Activated naive CD4-positive, alpha-beta T cell treated with anti-CD3 and anti-CD28 coated beads, Interleukin-2, amount 50 U/mL, for 24 hours (primary cell): ENCODE measurements around the gene FBXL4.

ENCODE experiments used
- H3K27ac Mint-ChIP-seq: one replicate; pipeline ENCODE4 v1.8.0; 2021; ENCODE audit warnings: mild to moderate bottlenecking, mixed read lengths
- H3K27me3 Mint-ChIP-seq: one replicate; pipeline ENCODE4 v1.8.0; 2021; ENCODE audit warnings: mixed read lengths
- H3K36me3 Mint-ChIP-seq: one replicate; pipeline ENCODE4 v1.8.0; 2021; ENCODE audit warnings: mixed read lengths
- H3K4me1 Mint-ChIP-seq: one replicate; pipeline ENCODE4 v1.8.0; 2021; ENCODE audit warnings: mixed read lengths
- H3K4me3 Mint-ChIP-seq: one replicate; pipeline ENCODE4 v1.8.0; 2021; ENCODE audit warnings: mild to moderate bottlenecking, mixed read lengths
- H3K9me3 Mint-ChIP-seq: one replicate; pipeline ENCODE4 v1.8.0; 2021; ENCODE audit warnings: mixed read lengths

FBXL4 gene

DNA sequence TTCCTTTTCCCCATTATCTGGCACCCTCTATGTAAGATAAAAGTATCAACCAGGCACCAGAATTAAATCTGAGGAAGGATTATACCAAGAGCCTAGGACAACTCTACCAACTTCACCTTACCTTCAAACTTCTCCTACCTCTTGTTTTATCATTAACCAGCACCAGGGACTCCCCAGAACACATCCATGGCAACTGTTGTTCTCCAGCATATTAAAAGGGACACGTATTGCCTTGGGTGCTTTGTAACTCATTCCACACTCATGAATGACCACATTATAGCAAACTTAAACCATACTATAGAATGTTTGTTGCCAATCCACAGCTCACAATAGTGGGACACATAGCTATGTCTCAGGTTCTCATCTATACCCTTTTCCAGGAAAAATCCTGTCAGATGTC lies 11.9 kb upstream of the FBXL4 start:
- H3K4me1 Mint-ChIP-seq = no peaks in the 10 kb centered on the region

DNA sequence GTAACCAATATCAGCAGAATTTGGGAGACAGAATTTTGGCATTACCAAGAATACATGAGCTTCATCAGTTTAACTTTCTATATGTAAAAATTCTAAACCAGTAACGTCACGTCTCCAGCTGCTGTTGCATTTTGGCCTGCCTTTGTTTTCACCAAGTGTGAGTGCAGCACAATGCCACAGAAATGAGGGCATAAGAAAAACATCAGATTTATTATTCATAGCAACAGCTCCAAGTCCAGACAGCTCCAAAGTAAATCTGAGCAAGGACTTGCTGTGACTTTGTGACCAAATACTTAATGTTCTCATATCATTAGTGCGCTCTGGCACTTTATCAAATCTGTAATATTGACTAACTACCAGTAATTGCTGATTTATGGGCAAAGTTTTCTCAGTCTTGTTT lies 11.0 kb upstream of the FBXL4 start:
- no peak overlapping the region for H3K27ac Mint-ChIP-seq
- H3K4me1 Mint-ChIP-seq = no peaks in the 10 kb centered on the region
- H3K4me3 Mint-ChIP-seq = no peak overlapping the region
- no peaks in the 10 kb centered on the region for H3K9me3 Mint-ChIP-seq
- no peaks in the 10 kb centered on the region for H3K36me3 Mint-ChIP-seq
- H3K27me3 Mint-ChIP-seq = peaks cover 5% of the 10 kb centered on the region

More for the DNA sequence above, 11.9 kb upstream of the FBXL4 start:
- Mint-ChIP-seq H3K27ac (no peak overlapping the region), H3K27me3 (peaks cover 7% of the 10 kb centered on the region), H3K36me3 (no peaks in the 10 kb centered on the region), H3K9me3 (no peaks in the 10 kb centered on the region), H3K4me3 (no peak overlapping the region)

DNA sequence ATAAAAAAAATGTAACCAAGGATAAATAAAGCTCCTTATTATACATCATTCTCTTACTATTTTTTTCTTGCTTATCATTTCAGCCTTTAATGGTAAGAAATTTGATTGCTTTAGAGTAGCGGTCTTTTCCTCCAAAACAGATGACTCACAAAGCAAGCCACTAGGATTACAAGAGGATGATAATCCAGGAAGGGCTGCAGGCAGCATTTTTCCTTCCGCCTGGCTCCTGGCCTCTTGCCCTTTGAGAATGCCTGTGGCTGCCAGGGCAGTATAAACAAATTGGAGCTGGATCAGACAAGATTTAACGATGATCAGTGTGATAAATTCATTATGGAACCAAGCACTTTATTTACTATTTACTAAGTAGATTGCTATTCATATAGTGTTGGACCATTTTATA lies 9.7 kb upstream of the FBXL4 start:
- H3K4me3 Mint-ChIP-seq = no peak overlapping the region
- H3K27me3 Mint-ChIP-seq = peaks cover 2% of the 10 kb centered on the region
- H3K36me3 Mint-ChIP-seq = no peaks in the 10 kb centered on the region
- no peak overlapping the region for H3K27ac Mint-ChIP-seq
- H3K4me1 Mint-ChIP-seq = no peaks in the 10 kb centered on the region
- H3K9me3 Mint-ChIP-seq = no peaks in the 10 kb centered on the region

- Mint-ChIP-seq H3K9me3 (no peaks in the 10 kb centered on the region), H3K27me3 (no peaks in the 10 kb centered on the region), H3K36me3 (no peaks in the 10 kb centered on the region), H3K4me3 (no peak overlapping the region), H3K4me1 (peaks cover 33% of the 10 kb centered on the region), H3K27ac (no peak overlapping the region)
Measured at GRCh38 chr6:98949589-98949988, 1.8 kb upstream of the FBXL4 start.

- H3K9me3 Mint-ChIP-seq = peaks cover 6% of the 10 kb centered on the region
- H3K4me1 Mint-ChIP-seq = peaks cover 56% of the 10 kb centered on the region
- H3K27ac Mint-ChIP-seq = peak overlapping the region; percentile 94
Measured at GRCh38 chr6:98946879-98947410, 801 bp downstream of the FBXL4 start.

GRCh38 chr6:98946266-98946878 lies 1.4 kb downstream of the FBXL4 start:
- Mint-ChIP-seq H3K27ac (peak overlapping the region; percentile 94), H3K9me3 (peaks cover 6% of the 10 kb centered on the region), H3K4me3 (peak overlapping the region; percentile 96), H3K36me3 (peaks cover 16% of the 10 kb centered on the region), H3K4me1 (peaks cover 59% of the 10 kb centered on the region), H3K27me3 (no peaks in the 10 kb centered on the region)

More at GRCh38 chr6:98946879-98947410, 801 bp downstream of the FBXL4 start:
- peaks cover 13% of the 10 kb centered on the region for H3K36me3 Mint-ChIP-seq
- H3K27me3 Mint-ChIP-seq = no peaks in the 10 kb centered on the region
- H3K4me3 Mint-ChIP-seq = peak overlapping the region; percentile 96

DNA sequence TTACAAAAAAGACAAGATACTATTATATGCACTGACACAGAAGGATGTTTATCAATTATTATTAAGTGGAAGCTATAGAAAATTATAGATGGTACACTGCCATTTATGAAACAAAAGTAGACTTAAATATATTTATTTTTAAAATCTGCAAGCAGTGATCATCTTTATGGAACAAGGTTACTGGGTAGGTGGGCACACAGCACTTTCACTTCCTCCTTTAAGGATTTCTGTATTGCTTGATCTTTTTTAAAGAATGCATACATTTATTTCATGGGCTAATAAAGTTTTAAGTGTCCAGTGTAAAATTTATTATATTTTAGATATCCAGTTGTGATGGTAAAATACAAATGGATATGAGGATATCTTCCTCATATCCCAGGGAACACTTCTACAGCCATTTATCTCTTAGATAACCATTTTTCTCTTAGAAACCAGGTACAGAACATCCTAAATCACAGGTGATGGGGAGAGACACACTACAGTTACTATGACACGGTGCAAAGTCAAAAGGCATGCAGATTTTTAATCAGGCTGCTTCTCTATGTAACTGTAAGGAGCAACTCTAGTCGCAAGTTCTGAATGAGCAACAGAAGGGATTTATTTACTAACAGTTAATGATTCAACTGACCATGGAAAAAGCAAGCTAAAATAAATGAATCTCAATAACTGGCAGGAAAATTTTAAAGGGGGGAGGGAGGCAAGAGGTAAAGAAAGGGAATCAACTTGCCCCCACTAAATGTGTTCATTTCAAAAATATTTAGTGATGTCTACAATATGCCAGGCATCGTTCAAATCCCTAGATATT lies 2.2 kb downstream of the FBXL4 start:
- H3K4me3 Mint-ChIP-seq = peak overlapping the region; percentile 96
- H3K27ac Mint-ChIP-seq = peak overlapping the region; percentile 94
- peaks cover 8% of the 10 kb centered on the region for H3K9me3 Mint-ChIP-seq
- peaks cover 22% of the 10 kb centered on the region for H3K36me3 Mint-ChIP-seq
- H3K27me3 Mint-ChIP-seq = no peaks in the 10 kb centered on the region
- H3K4me1 Mint-ChIP-seq = peaks cover 64% of the 10 kb centered on the region

GRCh38 chr6:98944598-98945081 lies 3.1 kb downstream of the FBXL4 start:
- Mint-ChIP-seq H3K9me3 (peaks cover 12% of the 10 kb centered on the region), H3K4me1 (peaks cover 59% of the 10 kb centered on the region), H3K36me3 (peaks cover 27% of the 10 kb centered on the region), H3K27me3 (no peaks in the 10 kb centered on the region), H3K27ac (no peak overlapping the region), H3K4me3 (no peak overlapping the region)

GRCh38 chr6:98944168-98944567 lies 3.6 kb downstream of the FBXL4 start:
- Mint-ChIP-seq H3K27ac (peak overlapping the region; percentile 8), H3K9me3 (peaks cover 12% of the 10 kb centered on the region), H3K4me3 (no peak overlapping the region), H3K36me3 (peaks cover 32% of the 10 kb centered on the region), H3K4me1 (peaks cover 55% of the 10 kb centered on the region), H3K27me3 (no peaks in the 10 kb centered on the region)

- peaks cover 67% of the 10 kb centered on the region for H3K4me1 Mint-ChIP-seq
- H3K27me3 Mint-ChIP-seq = no peaks in the 10 kb centered on the region
- no peak overlapping the region for H3K4me3 Mint-ChIP-seq
- no peak overlapping the region for H3K27ac Mint-ChIP-seq
- peaks cover 12% of the 10 kb centered on the region for H3K9me3 Mint-ChIP-seq
- peaks cover 32% of the 10 kb centered on the region for H3K36me3 Mint-ChIP-seq
Measured at GRCh38 chr6:98942263-98942803, 5.4 kb downstream of the FBXL4 start.

DNA sequence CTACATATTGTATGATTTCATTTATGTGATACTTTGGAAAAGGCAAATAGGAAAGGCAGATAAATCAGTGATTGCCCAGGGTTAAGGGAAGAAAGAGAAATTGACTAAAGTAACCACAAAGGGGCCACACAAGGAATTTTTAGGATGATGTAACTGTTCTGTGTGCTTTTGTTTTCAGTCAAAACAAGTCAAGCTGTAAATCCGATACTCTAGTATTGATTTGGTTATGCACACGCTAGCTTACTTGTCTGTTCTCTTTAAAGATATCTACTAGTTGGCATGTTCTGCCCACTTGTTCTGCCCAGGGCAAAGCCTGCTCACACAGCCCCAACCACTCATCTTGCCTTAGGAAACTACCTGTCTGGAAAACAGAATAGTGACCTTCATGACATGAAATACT lies 6.4 kb downstream of the FBXL4 start:
- H3K4me1 Mint-ChIP-seq = peaks cover 65% of the 10 kb centered on the region
- no peak overlapping the region for H3K4me3 Mint-ChIP-seq
- peaks cover 32% of the 10 kb centered on the region for H3K36me3 Mint-ChIP-seq
- no peaks in the 10 kb centered on the region for H3K27me3 Mint-ChIP-seq
- H3K9me3 Mint-ChIP-seq = peaks cover 12% of the 10 kb centered on the region
- H3K27ac Mint-ChIP-seq = no peak overlapping the region

DNA sequence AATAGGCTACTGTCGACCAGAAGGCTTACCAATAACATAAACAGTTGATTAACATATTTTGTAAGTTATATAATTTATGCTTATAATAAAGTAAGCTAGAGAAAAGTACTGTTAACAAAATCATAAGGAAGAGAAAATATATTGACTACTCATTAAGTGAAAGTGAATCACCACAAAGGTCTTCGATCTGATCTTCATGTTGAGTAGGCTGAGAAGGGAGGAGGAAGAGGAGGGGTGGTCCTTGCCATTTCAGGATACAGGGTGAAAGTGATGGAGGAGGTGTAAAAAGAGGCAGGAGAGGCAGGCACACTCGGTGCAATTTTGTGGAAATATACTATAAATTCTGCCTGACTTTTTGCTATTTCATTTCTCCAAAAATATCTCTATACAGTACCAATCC lies 10.4 kb downstream of the FBXL4 start:
- Mint-ChIP-seq H3K4me3 (no peak overlapping the region), H3K9me3 (peaks cover 8% of the 10 kb centered on the region), H3K4me1 (peaks cover 62% of the 10 kb centered on the region), H3K27me3 (no peaks in the 10 kb centered on the region), H3K36me3 (peaks cover 45% of the 10 kb centered on the region), H3K27ac (no peak overlapping the region)

DNA sequence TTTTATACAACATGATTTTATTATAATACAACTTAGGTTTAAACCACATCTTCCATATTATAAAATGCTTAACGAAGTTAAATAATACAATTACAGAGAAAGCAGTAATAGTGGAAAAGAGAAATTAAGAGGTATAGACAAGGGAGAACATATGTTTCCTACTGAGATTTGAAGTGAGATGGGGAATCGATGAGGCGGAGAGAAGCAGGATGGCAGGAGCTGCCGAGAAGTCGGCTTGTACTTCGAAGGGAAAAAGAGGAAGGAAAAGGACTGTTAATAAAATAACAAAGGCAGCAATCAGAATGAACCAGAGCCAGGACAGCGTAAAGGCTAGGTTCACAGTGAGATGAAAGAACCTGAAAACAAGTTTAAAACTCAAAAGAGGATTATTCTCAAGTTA lies 15.4 kb downstream of the FBXL4 start:
- H3K9me3 Mint-ChIP-seq = no peaks in the 10 kb centered on the region
- no peak overlapping the region for H3K4me3 Mint-ChIP-seq
- peaks cover 60% of the 10 kb centered on the region for H3K4me1 Mint-ChIP-seq
- no peak overlapping the region for H3K27ac Mint-ChIP-seq
- H3K27me3 Mint-ChIP-seq = no peaks in the 10 kb centered on the region
- H3K36me3 Mint-ChIP-seq = peaks cover 39% of the 10 kb centered on the region

GRCh38 chr6:98931696-98932095 lies 16.1 kb downstream of the FBXL4 start:
- Mint-ChIP-seq H3K4me1 (peaks cover 58% of the 10 kb centered on the region), H3K27me3 (no peaks in the 10 kb centered on the region), H3K27ac (no peak overlapping the region), H3K9me3 (no peaks in the 10 kb centered on the region), H3K4me3 (no peak overlapping the region), H3K36me3 (peaks cover 39% of the 10 kb centered on the region)

GRCh38 chr6:98929498-98930060 lies 18.2 kb downstream of the FBXL4 start:
- peaks cover 35% of the 10 kb centered on the region for H3K36me3 Mint-ChIP-seq
- H3K9me3 Mint-ChIP-seq = no peaks in the 10 kb centered on the region
- peaks cover 46% of the 10 kb centered on the region for H3K4me1 Mint-ChIP-seq
- no peak overlapping the region for H3K27ac Mint-ChIP-seq
- no peaks in the 10 kb centered on the region for H3K27me3 Mint-ChIP-seq
- no peak overlapping the region for H3K4me3 Mint-ChIP-seq
